Limb (tissue), 2 donors: Measurements from ENCODE around the gene MSH2.

Source experiments
- DNase-seq, 2 donors: peaks; one replicate each; pipeline ENCODE4 v3.0.0-alpha.2; 2016; ENCODE audit errors: extremely low spot score in 2 of 2

The MSH2 gene

DNA sequence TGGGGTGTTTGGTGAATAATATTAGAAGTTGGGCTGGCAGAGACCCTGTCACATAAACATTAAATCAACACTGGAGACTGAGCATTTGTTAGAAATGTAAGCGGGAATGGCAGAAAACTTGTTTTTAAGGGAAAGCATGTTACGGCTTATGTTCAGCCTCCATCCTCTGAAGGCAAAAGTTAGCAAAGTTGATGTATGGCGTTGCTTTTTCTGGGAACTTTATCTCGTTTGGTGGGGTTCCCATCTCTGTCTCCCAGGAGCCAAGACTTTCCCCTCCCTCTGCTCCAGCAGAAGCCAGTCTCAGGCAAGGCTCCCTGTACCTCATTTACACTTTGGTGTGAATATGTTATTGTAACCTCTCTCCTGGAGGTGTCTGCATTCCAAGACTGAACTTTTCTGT is 105.1 kb downstream of the MSH2 start:
- DNase-seq, result no peak

DNA sequence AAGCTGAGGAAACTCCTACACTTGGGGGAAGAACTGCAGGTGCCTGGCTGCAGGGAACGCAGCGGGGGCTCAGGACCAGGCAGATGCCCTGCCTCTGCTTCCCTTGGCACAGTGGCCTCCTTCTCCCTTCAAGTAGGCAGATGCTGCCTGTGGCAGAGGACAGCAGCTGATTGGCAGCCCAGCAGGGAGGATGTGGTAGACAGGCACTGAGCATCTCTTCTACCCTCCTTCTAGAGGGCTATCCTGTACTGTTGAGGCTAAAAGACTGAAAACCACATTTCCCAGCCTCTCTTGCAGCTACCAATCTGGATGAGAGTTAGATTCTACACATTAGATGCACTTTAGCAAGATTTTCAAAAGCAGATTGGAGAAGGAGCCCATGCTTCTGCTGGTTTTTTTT is 105.7 kb downstream of the MSH2 start:
- no peak for DNase-seq

DNA sequence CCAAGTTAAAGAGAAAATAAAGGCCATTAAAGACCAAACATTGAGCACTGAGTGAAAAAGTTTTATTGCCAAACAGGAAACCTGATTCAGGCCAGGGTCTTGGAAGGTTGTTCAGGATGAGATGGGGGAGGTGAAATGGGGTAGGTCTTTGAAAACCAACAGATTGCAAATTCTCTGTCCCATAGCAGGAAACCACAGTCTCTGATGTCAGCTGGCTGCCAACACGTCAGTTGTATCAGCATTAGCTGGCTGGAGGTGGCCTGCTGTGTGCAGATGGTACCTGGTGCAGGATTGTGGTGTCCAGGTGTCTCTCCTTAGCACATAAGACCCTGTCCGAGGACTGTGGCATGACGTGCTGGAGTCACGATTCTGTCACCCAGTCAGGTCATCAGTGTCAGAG is 106.3 kb downstream of the MSH2 start:
- no peak for DNase-seq

DNA sequence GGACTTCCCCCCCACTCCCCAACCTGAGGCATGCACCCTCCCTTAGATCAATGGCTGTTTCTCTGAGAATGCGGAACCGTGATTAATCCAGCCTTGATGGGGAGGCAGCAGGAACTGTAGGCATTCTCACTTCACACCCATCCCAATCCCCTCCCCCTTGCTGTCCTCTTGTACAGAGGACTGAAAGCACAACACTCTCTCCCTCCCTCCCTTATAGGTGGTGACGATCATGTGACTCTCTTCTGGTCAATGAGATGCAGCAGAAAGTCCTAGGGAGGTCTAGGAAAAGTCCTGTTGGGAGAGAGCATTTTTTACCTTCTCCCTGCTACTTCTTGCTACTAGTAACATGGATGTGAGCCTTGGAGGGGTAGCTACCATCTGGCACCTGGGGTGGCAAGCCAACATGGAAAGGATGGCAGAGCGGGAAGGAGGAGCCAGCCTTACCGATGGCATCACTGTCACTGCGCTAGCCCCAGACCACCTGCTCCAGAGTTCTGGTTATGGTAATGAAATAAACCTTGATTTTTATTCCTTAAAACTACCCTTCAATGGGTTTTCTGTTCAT is 106.9 kb downstream of the MSH2 start:
- DNase-seq, result no peak

DNA sequence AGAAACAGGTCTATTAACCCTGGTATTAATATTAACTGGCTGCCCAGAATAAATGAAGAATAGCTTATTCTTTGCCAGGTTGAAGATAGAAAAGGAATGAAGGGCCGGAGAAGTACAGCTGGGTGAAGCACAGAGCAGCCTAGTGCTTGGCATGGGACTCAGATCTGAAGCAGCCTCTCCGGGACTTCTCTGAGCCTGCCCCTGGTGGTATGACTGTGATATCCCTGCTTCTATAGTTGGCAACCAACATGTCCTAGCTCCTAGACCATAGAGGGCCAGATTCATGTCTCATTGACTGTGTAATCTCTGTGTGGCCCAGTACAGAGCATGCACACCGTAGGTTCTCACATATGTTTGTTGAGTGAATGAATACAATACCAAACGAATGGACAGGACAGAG is 107.8 kb downstream of the MSH2 start:
- no peak for DNase-seq

DNA sequence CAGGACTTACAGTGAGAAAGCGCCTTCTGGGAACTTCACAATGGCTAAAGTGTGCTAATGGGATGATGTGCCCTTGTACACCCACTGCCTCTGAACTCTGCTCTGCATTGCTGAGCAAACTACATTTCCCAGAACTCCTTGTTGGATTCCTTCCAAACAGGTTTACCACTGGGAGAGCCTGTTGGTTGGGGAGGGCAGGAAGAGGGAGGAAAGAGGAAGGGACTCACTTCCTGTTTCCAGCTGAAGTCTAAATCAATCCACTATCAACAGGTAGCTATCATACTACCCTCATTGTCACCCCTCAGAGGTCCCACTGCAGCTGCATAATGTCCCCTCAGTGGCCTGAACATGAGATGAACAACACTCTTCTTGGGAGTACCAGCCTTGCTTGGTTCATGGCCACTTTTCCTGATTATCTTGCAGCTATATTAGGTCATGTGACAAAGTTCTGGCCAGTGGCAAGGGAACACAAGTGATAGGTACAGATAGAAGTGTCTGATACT is 109.7 kb downstream of the MSH2 start:
- DNase-seq, result no peak

DNA sequence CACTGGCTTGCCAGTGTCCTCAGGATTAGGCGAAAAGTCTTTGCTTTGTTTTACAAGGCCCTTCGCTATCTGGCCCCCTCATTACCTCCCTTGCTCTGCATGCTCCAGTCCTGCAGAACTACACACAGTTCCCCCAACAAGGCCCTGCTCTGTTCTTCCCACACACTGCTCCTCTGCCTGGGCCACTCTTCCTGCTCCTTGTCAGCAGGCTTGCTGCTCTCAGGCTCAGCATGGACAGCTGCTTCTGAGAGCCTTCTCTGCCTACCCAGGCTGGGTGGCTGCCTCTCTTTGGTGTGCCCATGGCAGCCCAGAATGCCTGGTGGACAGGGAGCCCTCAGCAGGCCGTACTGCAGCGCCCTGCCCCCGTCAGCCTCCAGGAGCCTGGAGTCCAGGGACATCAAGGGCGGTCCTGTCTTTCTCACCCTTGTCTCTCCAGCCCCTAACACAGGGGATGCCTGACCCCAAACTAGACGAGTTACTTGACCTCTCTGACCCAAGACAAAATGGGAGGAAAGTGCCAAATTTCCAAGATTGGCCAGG is 111.1 kb downstream of the MSH2 start:
- no peak for DNase-seq

DNA sequence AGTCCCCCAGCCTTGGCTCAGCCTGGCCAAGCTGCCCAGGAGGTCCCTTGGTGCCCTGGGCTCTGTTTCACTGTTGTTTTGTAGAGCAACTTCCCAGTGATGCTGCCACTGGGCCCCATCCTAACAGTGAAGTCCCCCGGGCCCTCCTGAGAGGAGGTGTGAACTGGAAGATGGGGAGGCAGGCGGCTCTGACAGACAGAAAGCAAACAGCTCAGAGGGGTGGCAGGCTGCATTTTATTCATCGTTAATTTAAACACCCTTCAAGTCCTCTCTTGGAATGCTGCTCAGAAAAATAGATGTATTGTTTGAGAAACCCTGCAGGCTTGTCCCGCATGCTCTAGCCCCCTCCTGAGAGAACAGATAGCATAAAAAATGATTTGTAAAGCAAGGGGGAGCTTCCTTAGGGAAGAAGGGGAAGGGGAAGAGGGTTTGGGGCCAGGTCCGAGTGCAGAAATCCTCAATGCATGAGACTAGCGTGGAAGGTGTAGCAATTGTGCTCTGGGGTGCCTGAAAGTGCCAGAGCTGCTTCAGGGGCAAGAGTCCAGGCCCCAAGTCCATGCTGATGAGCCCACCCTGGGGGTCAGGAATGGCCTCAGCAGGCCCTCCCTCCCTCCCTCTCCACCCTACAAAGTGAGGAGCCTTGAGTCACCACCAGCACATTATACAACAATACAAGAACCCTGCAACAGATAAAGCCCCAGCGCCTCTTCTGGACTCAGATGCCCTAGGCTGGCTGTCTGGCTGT is 113.6 kb downstream of the MSH2 start:
- no peak for DNase-seq

DNA sequence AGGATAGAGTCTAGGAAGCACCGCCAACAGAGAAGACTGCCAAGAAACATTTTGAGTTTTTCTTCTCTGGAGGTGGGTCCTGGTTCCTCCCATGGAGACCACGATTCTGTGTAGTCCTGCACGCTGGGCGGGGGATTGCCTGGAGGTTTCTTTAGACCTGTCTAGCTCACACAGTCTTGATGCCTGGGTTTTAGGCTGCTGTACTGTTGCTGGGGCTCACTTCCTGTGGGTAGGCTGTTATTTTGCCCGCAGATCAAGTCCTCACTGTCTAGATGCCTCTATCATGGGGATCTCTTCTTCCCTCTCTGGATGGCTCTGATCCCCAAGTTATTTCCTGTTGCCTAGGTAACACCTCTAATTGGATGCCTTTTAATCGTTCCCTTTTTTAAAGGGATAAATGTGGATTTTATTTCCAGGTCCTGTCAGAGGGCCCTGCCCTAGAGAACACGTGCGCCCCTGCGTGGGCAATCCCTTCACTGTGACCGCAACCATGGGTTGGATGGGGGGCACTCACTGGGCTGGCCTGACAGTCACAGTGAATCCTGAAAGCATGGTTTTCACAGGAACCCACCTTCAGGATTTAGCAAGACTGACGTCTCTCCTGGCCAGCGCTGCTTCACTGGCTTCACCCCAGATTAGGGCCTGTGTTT is 115.7 kb downstream of the MSH2 start:
- DNase-seq, result no peak

DNA sequence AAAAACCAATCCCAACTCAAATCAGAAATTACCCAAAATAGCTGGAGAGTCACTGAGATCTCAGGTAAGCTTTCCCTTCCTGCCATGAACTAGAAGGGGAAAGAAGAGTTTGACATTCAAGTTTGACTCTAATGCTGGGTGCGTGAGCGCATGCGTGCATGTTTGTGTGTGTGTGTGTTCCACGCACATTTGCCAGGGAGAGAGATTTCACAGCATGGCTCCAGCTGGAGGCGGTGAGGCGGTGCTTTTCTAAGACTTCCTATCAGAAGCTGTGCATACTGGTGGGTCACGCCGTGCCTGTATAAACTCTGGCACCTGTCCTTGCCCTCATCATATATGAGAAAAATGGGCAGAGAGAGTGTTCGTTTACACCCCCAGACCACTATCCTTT is 116.2 kb downstream of the MSH2 start:
- no peak for DNase-seq

DNA sequence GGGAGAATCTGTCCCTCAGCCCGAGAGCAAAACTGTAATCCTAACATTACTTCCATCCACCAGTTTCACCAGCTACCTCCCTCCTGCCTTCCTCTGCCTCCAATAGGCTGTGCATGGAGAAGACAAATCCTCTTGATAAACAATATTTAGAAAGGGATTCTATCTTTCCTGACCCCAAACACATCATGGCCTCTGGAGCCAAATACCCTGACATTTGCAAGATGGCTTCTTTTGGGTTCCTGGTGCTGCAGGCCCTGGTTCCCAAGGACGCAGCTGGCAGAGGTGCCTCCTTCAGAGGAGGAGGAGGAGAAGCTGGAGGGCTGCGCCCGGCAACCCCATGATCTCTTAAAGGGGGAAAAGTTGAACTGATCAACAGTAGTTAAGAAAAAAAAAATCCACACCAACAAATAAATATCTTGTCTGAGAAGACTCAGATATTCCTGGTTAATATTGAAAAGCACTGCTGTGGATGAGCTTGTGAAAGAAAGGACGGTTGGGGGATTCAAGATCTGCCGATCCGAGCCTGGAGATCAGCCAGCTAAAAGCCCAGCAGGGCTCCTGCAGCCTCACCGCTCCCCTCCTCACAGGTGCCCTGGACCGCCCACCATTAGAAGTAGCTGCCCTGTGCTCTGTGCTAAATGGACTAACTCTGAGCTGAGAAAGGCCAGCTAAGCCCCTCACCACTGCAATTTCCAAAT is 116.8 kb downstream of the MSH2 start:
- DNase-seq, result no peak

DNA sequence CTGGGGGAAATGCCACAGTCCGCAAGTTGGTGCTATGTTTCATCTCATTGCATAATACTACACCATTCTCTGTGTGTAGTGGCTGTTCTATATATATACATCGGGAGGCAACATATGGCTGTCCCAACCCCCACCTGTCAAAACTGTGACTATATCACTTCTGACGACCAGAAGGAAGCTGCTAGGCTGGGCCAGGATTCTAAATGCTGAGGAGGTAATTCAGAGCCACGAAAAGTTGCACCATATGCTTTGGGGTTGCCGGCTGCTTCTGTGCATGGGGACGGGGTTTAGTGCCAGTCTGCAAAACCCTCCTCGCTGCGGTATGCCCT is 117.3 kb downstream of the MSH2 start:
- DNase-seq, result no peak

DNA sequence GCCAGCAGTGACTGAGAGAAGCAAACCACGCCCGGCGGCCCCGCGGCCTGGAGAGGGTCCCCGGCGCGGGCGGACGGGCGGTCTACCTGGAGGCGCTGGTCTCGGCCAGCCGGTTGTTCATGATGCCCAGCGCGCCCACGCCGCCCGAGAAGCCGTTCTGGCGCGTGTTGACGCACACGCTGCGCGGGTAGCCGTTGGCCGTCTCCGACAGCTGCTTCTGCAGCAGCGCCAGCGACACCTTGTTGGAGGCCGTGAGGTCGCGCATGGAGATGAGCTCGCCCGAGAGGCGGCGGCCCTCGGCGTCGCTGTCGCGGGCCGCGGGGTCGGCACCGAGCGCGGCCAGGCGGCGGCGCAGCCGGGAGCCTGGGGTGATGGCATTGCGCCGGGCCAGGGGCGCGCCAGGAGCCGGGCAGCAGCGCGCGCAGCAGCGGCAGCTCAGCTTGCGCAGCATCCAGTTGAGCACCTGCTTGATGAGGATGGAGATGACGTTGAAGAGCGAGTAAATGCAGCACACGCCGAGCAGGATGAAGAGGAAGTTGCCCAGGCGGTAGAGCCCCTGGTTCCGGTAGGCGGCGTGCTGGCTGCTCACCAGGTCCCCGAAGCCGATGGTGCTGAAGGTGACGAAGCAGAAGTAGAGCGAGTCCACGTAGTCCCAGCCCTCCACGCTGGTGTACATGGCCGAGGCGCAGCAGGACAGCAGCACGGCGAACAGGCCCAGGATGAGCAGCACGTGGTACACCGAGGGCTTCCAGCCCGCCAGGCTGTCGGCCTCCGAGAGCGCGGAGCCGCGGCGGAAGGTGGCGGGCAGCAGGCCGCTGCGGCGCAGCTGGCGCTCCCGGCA is 118.1 kb downstream of the MSH2 start:
- DNase-seq, result peak; percentile 3 to 75

DNA sequence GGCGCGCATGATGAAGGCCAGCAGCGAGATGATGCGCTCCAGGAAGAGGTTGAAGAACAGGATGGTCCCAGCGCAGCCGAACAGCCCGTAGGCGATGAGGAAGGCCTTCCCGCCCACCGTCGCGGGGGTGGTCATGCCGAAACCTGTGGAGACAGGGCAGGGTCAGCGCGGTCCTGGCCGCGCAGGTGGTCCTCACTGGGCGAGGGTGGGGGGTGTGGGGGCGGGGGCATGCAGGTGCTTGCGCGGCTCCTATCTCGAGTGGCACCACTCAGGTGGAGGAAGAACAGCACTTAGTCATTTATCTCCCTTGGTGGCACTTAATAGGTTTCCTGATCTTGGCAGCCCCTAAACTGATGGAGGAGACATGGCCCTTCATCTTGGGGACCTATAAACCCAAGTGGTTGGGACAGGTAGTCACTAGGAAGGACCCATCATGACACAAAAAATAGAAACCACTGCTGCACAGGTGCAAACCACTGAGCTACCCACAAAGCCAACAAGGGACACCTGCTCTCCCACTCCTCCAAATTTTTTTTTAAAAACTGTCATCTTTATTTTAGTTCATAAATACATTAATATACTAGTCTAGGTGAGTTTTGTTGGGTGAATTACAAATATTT is 118.8 kb downstream of the MSH2 start:
- DNase-seq, result no peak

DNA sequence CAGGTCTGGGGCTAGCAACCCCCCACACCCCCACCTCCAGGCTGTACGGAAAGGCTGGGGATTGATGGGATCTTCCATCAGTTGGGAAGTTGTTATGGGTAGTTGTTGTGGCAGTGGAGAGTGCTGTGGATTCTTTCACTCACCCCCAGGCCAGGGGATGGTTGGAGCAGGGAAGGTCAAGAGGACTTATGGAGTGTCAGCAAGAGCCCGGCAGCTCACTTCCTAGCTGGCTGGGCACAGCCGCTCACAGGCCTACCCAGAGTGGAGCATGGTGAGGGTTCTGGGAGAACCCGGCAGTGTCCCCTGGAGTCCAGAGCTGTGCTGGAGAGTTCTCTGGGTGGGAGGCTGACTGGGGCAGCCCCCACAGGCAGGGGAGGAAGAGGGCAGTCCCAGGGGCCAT is 122.2 kb downstream of the MSH2 start:
- DNase-seq, result no peak

DNA sequence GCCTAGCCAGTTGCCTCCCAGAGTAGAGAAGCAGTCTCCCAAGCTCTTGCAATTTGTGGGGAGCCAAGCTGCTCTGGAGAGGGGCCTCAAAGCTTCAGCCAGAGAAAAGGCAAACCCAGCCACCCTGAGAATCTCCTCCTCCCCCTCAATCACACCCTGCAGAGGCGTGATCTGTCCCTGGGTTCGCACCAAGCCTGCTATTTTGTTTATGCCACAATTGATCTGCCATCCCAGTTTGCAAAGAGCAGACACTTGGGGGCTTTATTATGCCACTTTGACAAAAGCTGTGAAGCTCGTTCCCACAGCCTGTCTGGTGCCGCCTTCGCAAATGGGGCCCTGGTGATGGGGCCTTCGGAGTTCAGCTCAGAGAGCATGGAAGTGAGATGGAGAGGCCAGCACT is 125.5 kb downstream of the MSH2 start:
- DNase-seq, result no peak

DNA sequence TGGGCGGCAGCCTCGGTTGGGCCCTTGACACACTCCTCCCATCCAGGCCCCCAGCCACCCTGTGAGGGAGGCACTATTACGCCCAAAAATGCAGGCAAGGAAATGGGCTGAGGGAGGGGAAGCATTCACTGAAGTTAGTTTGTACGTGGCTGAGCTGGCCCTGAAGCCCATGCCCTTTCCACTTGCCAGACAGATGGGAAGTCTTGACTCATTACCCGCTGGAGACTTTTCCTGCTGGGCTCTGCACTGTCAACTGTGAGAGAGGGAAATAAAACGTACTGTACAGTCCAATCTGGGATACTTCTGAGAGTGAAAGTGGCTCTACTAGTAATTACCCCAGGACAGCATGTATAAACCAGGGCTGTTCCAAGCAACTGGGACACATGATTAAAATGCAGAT is 125.9 kb downstream of the MSH2 start:
- no peak for DNase-seq

DNA sequence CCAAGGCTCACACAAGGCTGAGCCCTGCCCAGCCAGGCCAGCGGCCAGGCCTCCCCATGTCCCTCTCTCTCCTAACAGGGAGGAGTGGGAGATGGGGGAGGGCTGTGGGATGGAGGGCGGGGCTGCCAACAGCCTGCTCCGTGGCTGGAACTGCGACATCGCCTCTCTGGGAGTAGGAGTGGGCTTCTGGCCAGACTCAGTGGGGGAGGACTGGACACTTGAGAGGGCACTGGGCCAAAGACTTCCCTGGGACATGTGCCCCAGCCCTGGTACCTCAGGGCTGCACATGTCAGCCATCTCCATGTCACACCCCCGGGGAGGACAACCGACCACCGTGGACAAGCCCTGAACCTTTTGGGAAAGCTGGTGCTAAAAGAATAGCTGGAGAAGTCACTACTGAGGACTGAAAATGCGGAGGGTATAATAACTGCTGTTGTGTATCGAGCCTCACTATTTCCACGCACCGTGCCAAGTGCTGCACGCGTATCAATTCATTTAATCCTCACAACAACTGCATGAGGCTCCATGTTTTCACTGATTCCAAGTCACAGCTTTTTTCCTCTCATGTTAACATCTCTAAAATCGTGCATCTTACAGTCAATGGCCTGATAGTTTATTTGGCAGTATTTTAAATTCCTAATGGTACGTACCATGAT is 127.3 kb downstream of the MSH2 start:
- DNase-seq, result peak in 1 of 2 donors; percentile 37

DNA sequence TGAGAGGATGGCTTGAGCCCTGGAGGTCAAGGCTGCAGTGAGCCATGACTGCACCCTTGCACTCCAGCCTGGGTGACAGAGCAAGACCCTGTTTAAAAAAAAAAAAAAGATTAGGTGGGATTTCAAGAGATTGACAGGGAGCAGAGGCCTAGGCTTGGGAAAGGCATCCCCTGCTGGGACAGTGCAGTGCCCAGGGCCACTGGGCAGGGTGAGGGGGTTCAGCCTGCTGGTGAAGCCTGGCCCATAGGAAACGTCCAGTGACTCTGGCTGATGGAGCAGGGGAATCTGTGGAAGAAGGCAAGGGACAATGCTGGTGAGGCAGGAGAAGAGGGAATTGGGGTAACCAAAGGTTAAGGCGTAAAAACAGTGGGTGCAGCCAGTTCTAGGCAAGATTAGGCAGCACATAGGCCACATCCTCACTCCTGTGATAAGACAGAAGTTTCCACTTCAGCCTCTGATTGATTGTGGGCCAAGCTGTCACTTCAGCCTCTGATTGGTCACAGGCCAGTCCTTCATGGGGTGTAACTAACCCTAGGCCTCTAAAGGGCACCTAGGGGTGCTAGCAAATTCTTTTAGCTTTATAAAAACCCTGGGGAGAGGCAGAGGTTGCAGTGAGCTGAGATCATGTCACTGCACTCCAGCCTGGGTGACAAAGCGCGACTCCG is 128.6 kb downstream of the MSH2 start:
- DNase-seq, result no peak
